GM12864 (cell line): ENCODE results near the gene DNASE2B.

Experiments used
- DNase-seq: peaks from one replicate; pipeline ENCODE4 v3.0.0-alpha.2; 2011; ENCODE audit warnings: low read depth
- H3K4me3 ChIP-seq: 2 replicates; pipeline ENCODE4 v1.5.1; 2011; ENCODE audit warnings: mild to moderate bottlenecking, low read depth, low read length, control low read depth
- TF ChIP-seq, protein P1 (sequence below): IDR thresholded peaks from 2 replicates; pipeline ENCODE4 v1.5.1; 2011; ENCODE audit warnings: low read depth, mild to moderate bottlenecking, moderate library complexity, low read length, control low read depth, inconsistent platforms; ENCODE audit errors: missing control alignments

Gene DNASE2B

DNA sequence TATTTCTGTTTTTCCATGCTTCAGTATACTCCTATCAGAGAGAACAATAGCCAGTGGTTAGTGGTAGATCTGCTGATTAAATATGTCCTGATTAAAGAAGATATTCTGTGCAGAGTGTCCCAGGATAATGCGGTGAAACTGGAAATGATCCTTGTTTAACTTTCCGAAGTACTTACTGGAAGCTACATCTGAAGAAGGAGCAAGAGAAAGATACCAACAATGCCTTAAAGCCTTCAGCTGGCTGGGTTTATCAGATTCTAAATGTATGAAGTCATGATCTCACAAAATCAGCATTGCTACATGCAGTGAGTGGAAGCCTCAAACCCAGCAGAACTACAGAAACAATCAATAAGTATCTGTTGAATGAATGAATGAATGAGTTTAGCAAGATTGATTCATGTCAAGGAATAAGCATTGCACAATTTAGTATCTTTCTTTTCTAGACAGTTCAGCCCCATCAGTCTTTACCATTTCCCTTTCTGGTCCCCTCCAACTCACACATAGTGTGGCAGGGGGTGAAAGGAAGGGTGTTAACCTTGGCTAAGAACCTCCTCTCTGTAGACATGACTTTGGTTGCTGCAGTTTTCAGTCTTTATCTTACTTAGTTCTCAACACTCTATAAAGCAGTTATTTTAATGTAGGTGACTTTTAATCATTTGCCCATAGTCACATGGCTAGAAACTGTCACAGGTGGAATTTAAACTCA, 24.7 kb upstream of the DNASE2B start:
- DNase-seq, result no peak
- TF ChIP-seq, protein P1, sequence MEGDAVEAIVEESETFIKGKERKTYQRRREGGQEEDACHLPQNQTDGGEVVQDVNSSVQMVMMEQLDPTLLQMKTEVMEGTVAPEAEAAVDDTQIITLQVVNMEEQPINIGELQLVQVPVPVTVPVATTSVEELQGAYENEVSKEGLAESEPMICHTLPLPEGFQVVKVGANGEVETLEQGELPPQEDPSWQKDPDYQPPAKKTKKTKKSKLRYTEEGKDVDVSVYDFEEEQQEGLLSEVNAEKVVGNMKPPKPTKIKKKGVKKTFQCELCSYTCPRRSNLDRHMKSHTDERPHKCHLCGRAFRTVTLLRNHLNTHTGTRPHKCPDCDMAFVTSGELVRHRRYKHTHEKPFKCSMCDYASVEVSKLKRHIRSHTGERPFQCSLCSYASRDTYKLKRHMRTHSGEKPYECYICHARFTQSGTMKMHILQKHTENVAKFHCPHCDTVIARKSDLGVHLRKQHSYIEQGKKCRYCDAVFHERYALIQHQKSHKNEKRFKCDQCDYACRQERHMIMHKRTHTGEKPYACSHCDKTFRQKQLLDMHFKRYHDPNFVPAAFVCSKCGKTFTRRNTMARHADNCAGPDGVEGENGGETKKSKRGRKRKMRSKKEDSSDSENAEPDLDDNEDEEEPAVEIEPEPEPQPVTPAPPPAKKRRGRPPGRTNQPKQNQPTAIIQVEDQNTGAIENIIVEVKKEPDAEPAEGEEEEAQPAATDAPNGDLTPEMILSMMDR, result no peak
- H3K4me3 ChIP-seq, result no peak overlapping the region

DNA sequence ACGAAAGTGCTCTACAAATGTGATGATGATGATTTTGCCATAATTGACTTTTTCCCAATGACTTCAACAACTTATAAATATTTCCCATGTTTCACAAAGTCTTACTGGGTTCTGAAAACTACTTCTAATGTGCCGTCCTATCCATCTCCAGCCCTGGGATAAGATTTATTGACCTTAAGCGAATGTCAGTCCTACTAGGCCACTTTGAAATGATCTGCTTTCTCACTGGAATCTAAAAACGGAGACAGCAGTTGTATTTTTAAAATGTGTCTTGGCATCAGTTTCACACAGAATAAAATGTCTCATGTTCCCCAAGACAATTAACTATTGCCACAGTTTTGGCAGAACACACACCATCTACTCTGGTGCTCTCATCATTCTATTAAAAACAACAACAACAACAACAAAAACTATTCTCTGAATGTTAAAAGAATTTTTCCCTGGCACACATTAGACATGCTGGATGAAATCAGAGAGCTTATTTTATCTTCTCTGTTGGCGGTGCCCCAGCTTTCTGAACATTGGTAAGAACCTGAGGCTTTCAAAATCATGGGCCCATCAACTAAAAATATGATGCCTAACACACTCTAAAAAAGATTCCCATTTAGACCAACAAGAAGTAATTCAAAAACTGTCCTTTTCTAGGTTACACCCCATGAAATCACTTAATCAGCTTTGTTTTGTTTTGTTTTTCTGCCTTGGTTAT, 23.1 kb upstream of the DNASE2B start:
- TF ChIP-seq, protein P1, result no peak
- no peak for DNase-seq
- H3K4me3 ChIP-seq, result no peak overlapping the region

DNA sequence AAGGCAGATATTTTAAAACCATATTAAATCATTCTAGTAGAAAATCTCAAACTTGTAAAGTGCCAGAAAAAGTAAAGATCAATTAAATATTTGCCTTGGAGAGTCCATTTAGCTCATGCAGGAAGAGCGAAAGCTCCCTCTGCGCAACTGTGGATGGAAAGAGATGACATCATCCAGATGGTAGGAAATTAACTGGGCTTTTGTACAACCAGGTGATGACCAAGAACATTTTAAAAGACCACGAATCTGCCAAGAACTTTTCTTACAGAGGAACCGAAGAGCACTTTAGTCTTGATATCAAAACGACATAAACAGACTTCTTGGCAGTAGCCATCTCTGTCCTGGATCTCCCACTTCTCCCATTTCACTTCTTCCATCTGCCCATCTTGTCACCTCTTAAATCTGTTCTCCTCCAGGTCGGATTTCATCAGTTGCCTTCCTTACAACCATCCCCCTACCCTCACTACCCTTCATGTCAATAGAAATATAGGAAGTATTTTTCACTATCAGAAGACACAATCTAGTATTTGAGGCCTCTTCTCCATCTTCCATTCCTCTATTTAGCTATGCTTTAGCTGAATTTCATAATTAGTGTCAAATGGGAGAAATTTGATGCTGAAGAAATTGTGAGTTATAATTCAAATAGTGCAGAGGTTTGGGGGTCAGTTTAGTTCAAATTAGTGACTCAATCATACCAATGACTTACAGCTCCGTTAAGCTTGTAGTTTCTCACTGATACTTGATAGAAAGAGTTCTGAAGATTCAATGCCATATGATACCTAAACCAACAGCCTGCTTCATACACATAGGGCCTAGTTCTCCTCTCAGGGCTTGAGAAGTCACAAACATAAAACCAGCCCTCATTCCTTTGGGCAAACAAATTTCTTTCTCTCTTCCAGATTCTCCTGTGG, 22.0 kb upstream of the DNASE2B start:
- no peak for DNase-seq
- H3K4me3 ChIP-seq, result no peak overlapping the region
- TF ChIP-seq, protein P1, result no peak

DNA sequence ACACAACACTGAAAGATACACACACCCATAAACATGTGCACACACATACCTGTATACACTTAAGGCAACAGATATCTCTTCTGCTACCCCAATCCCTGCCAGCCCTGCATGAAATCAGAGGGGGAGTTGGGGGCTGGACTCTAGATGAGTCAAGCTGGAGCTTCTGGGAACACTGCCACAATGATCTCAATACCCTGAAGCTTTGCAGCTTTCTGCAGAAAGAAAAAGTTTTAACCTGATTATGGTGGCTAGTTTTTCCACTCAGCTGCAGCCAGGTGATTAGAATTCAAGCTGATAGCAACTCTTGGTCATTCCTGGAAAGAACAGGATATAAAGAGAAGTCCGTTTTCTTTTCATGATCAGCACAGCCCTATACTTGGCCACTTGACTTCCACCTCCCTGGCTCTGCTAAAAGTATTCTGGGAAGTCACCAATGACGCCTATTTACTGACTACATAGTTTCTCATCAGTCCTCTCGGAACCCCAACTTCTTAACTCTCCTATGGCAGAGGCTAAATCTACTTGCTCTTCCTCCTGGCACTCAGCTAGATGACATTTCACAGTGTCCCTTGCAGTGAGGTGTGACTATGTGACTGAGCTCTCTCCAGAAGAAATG, 20.7 kb upstream of the DNASE2B start:
- TF ChIP-seq, protein P1, result no peak
- DNase-seq, result no peak
- no peak overlapping the region for H3K4me3 ChIP-seq

DNA sequence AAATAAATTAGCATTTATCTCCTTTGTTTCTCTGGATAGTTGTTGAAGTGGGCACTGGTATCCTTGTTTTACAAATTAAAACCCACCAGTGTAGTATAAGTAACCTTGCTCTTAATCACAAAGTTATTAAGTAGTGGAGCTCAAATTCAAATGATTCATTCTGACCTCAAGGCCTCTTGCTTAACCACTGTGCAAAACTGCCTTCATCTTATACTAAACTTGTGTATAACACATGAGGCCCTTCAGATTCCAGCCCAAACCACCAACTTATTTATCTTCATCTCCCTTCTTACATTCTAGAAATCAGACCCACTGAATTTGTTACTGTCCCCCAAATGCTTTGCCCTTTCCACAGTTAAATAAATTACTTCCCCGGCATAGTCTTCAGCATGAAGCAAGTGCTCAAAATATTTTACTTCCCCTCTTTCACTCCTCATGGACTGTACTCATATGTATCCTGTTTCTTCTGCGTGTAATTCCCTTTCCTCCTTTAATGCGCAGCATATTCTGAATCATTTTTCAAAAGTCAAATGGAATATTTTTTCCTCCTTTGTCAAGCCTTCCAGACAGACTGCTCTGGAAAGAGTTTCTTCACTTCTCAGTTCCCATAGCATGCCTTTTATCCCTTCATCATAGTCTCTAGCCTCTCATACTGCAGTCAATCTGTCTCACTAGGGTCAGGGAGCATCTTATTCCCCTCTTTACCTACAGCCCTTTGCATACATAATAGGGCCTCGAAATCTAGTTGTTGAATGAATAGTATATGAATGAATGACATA, 19.0 kb upstream of the DNASE2B start:
- TF ChIP-seq, protein P1, result no peak
- no peak overlapping the region for H3K4me3 ChIP-seq
- no peak for DNase-seq

DNA sequence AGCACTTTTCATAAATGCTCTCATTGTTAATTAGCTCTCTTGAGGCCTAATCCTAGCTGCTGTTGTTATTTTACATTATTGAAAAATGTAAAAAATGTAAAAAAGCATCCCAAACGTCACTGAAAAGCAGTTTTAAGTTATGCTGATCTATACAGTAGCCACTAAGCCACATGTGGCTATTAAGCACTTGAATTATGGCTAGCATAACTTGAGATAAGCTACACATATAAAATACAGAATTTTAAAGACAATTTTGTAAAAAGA, 18.4 kb upstream of the DNASE2B start:
- H3K4me3 ChIP-seq, result no peak overlapping the region
- TF ChIP-seq, protein P1, result no peak
- no peak for DNase-seq
